Middle frontal gyrus (tissue), 1 donor: ENCODE measurements around the gene UQCC2.

Source experiments
- DNase-seq: peaks from one replicate; pipeline ENCODE4 v3.0.0-alpha.2; 2015; ENCODE audit warnings: low spot score; ENCODE audit errors: extremely low spot score

UQCC2 gene

DNA sequence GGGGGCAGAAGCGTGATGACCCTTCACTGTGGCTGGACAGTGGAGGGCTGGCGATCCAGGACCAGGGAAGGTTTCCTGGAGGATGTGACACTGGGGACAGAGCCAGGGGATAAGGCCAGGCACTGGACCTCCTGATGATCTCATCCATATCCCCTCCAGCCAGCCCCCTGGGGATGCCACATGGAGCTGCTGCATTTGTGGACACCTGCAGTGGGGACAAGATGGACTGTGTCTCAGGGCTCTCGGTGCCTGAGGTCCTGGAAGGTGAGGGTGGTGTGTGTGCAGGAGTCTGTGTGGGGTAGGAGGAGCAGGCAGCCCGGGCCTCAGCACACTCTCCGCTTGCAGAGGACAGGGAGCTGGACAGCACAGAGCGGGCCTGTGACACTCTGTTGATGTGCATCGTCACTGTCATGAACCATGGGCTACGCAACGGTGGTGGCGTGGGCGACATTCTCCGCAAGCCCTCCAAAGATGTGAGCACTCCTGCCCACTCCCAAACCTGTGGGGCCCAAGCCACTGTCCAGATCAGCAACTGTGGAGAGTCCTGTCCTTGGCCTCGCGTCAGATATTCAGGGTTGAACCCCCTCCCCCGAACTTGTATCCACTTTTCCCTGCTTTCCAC, 19.9 kb downstream of the UQCC2 start:
- no peak for DNase-seq

GRCh38 chr6:33690766-33691165, 20.7 kb downstream of the UQCC2 start:
- no peak for DNase-seq

- no peak for DNase-seq
Measured at GRCh38 chr6:33689879-33690278, 21.6 kb downstream of the UQCC2 start.

GRCh38 chr6:33689148-33689494, 22.4 kb downstream of the UQCC2 start:
- no peak for DNase-seq

GRCh38 chr6:33688451-33689147, 22.9 kb downstream of the UQCC2 start:
- DNase-seq = no peak

DNA sequence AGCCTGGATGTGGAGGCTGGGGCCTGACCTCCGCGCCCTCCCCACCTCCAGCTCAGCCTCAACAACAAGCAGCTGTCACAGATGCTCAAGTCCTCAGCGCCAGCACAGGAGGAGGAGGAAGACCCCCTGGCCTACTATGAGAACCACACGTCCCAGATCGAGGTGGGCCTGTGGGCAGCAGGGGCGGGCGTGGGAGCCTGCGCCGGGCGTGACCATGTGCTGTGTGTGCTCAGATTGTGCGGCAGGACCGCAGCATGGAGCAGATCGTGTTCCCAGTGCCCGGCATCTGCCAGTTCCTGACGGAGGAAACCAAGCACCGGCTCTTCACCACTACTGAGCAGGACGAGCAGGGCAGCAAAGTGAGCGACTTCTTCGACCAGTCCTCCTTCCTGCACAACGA, 23.5 kb downstream of the UQCC2 start:
- DNase-seq = no peak

- no peak for DNase-seq
Measured at GRCh38 chr6:33686981-33687975, 24.2 kb downstream of the UQCC2 start.

GRCh38 chr6:33686225-33686924, 25.1 kb downstream of the UQCC2 start:
- DNase-seq = no peak

DNA sequence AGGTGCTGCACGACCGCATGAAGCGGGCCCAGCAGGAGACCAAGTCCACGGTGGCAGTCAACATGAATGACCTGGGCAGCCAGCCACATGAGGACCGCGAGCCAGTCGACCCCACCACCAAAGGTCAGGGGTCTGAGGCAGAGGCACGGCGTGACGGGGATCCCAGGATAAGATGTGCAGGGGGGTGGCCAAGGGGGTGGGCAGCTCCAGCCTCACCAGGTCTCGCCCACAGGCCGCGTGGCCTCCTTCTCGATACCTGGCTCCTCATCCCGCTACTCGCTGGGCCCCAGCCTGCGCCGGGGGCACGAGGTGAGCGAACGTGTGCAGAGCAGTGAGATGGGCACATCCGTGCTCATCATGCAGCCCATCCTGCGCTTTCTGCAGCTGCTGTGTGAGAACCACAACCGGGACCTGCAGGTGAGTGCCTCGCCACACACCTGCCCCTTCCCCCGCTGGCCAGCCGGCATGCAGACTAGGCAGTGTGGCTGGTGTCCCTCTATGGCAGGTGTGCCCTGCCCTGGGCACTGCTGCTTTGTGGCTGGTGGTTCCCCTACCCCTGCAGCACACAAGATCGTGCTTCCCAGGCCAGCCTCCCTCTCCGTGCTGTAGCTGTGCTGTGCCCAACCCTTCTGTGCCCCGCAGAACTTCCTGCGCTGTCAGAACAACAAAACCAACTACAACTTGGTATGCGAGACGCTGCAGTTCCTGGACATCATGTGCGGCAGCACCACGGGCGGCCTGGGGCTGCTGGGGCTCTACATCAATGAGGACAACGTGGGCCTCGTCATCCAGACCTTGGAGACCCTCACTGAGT, 25.9 kb downstream of the UQCC2 start:
- DNase-seq = no peak

DNA sequence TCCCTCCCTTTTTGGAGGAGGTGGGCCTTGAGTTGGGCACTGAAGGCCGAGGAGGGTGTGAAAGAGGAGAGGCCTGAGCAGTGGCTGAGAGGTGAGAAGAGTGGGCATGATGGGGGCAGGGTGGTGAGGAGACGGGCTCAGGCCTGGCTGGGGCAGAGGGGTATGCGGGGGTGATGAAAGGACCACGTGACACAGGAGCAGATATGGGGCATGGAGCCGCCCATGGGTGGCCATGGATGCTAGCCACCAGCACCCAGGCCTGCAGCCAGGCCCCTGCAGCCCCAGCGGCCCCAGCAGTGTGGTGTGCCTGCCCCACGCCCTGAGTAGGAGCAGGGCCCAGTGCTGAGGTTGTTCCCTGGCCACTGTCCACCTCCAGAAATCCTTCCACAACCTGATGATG, 26.5 kb downstream of the UQCC2 start:
- no peak for DNase-seq

GRCh38 chr6:33684428-33684896, 27.0 kb downstream of the UQCC2 start:
- no peak for DNase-seq

GRCh38 chr6:33683576-33684427, 27.7 kb downstream of the UQCC2 start:
- no peak for DNase-seq

GRCh38 chr6:33683051-33683571, 28.4 kb downstream of the UQCC2 start:
- no peak for DNase-seq

DNA sequence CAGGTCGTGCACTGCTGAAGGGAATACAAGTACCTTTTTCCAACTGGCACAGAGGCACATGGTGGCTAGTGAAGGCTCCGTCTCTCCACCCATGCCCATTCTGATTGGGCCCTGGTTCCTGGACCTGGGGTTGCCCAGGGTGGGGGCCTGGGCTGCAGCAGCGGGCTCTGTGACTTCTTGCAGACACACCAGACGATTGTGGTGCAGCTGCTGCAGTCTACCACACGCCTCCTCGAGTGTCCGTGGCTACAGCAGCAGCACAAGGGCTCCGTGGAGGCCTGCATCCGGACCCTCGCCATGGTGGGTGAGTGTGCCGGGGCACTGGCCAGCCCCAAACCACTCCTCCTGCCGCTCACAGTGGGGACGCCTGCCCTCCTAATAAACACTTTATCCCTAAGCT, 29.2 kb downstream of the UQCC2 start:
- no peak for DNase-seq

DNA sequence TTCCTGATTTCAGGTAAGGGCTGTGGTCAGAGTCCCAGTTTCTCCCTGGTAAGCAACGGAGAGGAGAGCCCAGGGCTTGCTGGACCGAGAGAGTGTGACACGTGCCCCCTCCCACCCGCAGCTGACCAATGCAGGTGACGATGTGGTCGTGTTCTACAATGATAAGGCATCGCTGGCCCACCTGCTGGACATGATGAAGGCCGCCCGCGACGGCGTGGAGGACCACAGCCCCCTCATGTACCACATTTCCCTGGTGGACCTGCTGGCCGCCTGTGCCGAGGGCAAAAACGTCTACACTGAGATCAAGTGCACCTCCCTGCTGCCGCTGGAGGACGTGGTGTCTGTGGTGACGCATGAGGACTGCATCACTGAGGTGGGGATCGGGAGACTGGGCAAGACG, 31.7 kb downstream of the UQCC2 start:
- no peak for DNase-seq

GRCh38 chr6:33678932-33679490, 32.5 kb downstream of the UQCC2 start:
- DNase-seq = no peak

- DNase-seq = no peak
Measured at GRCh38 chr6:33678233-33678931, 33.1 kb downstream of the UQCC2 start.

GRCh38 chr6:33677689-33678088, 33.8 kb downstream of the UQCC2 start:
- DNase-seq = no peak
